Fibroblast of lung (primary cell): Measurements from ENCODE around the gene OVCA2. TPM values are rescaled to one million over a fixed set of nuclear protein-coding genes. Genes with fewer than 3 reads are reported as not detected.

ENCODE experiments used
- DNase-seq, 2 donors: peaks; one replicate each; pipeline versions ENCODE4 v3.0.0 to v3.0.0-alpha.2; 2010; ENCODE audit warnings: low read depth in 2 of 2
- H2AFZ ChIP-seq: 2 replicates; pipeline ENCODE4 v1.5.1; 2012; ENCODE audit warnings: low read length, control low read depth, inconsistent platforms
- H3K27ac ChIP-seq: 2 replicates; pipeline ENCODE4 v1.5.1; 2011; ENCODE audit warnings: low read length, control low read depth; ENCODE audit not compliant: insufficient read depth
- H3K27me3 ChIP-seq: 2 replicates; pipeline ENCODE4 v1.5.1; 2011; ENCODE audit warnings: mild to moderate bottlenecking, low read length; ENCODE audit not compliant: control insufficient read depth, insufficient read depth
- H3K36me3 ChIP-seq: 2 replicates; pipeline ENCODE4 v1.5.1; 2011; ENCODE audit warnings: low read length; ENCODE audit not compliant: control insufficient read depth, insufficient read depth
- H3K4me1 ChIP-seq: 2 replicates; pipeline ENCODE4 v1.5.1; 2011; ENCODE audit warnings: low read length; ENCODE audit not compliant: control insufficient read depth, insufficient read depth; ENCODE audit errors: extremely low read depth
- H3K4me2 ChIP-seq: 2 replicates; pipeline ENCODE4 v1.5.1; 2011; ENCODE audit warnings: low read length, control low read depth; ENCODE audit not compliant: insufficient read depth; ENCODE audit errors: extremely low read depth
- H3K4me3 ChIP-seq, 4 experiments: fragments of 200-600 bp in 1 of 4; sonication (generic) in 1 of 4; replicated peaks in 1 of 4; 2 replicates each; pipeline ENCODE4 v1.5.1; 2011 to 2016; ENCODE audit warnings: low read length in 4 of 4, low read depth in 3 of 4, mild to moderate bottlenecking in 3 of 4, control low read depth in 2 of 4, inconsistent platforms in 1 of 4, mixed read lengths in 1 of 4; ENCODE audit not compliant: insufficient read depth in 1 of 4; ENCODE audit errors: control extremely low read depth in 1 of 4
- H3K79me2 ChIP-seq: 2 replicates; pipeline ENCODE4 v1.5.1; 2012; ENCODE audit warnings: mild to moderate bottlenecking, low read length, inconsistent platforms; ENCODE audit not compliant: control insufficient read depth, insufficient read depth
- H3K9ac ChIP-seq: 2 replicates; pipeline ENCODE4 v1.5.1; 2011; ENCODE audit warnings: mild to moderate bottlenecking, low read length, control low read depth; ENCODE audit not compliant: insufficient read depth
- H3K9me3 ChIP-seq: 2 replicates; pipeline ENCODE4 v1.5.1; 2012; ENCODE audit warnings: low read depth, low read length; ENCODE audit not compliant: control insufficient read depth, insufficient read depth
- H4K20me1 ChIP-seq: 2 replicates; pipeline ENCODE4 v1.5.1; 2011; ENCODE audit warnings: low read length; ENCODE audit not compliant: control insufficient read depth, insufficient read depth; ENCODE audit errors: extremely low read depth
- EZH2 ChIP-seq: IDR thresholded peaks from 2 replicates; pipeline ENCODE4 v1.5.1; 2012; ENCODE audit warnings: low read length, control low read depth, mild to moderate bottlenecking; ENCODE audit errors: missing control alignments
- polyA plus RNA-seq, 2 donors: library from polyadenylated mRNA; depleted of rRNA in 1 of 2; stranded (reverse) in 1 of 2; unstranded in 1 of 2; fragments of >200 nt; gene quantifications; 2 replicates each; pipeline ENCODE4 v1.2.1, GENCODE V29; 2011 to 2012; ENCODE audit warnings: missing spikeins in 1 of 2
- total RNA-seq: library from RNA; depleted of rRNA; stranded (reverse); fragments of >200 nt; gene quantifications from 2 replicates; pipeline ENCODE4 v1.2.1, GENCODE V29; 2014
- TF ChIP-seq, protein P1 (sequence below), 2 donors: IDR thresholded peaks in 1 of 2; conservative IDR thresholded peaks in 1 of 2; 1 replicate in 1 of 2; 2 replicates in 1 of 2; pipeline ENCODE4 v1.5.1; 2011 to 2012; ENCODE audit warnings: low read length in 2 of 2, control low read depth in 1 of 2, inconsistent platforms in 1 of 2, low read depth in 1 of 2, mild to moderate bottlenecking in 1 of 2

The OVCA2 gene
- total and polyA plus RNA-seq, 2 donors (not counting 1 experiment from before 2014, with no cell fraction given): 27.9 to 40.6 TPM

GRCh38 chr17:2053380-2054261 is 11.8 kb downstream of the OVCA2 start:
- peak; percentile 77 for DNase-seq
- H3K36me3 ChIP-seq: peaks cover 18% of the 10 kb centered on the region
- no peaks in the 10 kb centered on the region for H3K27me3 ChIP-seq
- H3K9me3 ChIP-seq: no peaks in the 10 kb centered on the region
- peak overlapping the region; percentile 30 to 80 (median 44) for H3K4me3 ChIP-seq
- H3K9ac ChIP-seq: peak overlapping the region; percentile 64
- peaks cover 35% of the 10 kb centered on the region for H3K79me2 ChIP-seq
- H3K4me2 ChIP-seq: peak overlapping the region; percentile 57
- H4K20me1 ChIP-seq: no peaks in the 10 kb centered on the region
- no peak for TF ChIP-seq EZH2
- TF ChIP-seq, protein P1, sequence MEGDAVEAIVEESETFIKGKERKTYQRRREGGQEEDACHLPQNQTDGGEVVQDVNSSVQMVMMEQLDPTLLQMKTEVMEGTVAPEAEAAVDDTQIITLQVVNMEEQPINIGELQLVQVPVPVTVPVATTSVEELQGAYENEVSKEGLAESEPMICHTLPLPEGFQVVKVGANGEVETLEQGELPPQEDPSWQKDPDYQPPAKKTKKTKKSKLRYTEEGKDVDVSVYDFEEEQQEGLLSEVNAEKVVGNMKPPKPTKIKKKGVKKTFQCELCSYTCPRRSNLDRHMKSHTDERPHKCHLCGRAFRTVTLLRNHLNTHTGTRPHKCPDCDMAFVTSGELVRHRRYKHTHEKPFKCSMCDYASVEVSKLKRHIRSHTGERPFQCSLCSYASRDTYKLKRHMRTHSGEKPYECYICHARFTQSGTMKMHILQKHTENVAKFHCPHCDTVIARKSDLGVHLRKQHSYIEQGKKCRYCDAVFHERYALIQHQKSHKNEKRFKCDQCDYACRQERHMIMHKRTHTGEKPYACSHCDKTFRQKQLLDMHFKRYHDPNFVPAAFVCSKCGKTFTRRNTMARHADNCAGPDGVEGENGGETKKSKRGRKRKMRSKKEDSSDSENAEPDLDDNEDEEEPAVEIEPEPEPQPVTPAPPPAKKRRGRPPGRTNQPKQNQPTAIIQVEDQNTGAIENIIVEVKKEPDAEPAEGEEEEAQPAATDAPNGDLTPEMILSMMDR (conservative IDR thresholded peaks at IDR 0.05 in 1 of 2, IDR thresholded peaks at IDR 0.05 in 1 of 2; ENCODE audit: low read depth in 1 of 2, low read length in 2 of 2): peak; percentile 49 to 56
- H3K4me1 ChIP-seq: peaks cover 5% of the 10 kb centered on the region
- H2AFZ ChIP-seq: no peak overlapping the region
- peak overlapping the region; percentile 8 for H3K27ac ChIP-seq

- no peak for DNase-seq
- Histone ChIP-seq H3K79me2 (peaks cover 41% of the 10 kb centered on the region), H2AFZ (no peak overlapping the region), H4K20me1 (no peaks in the 10 kb centered on the region), H3K36me3 (peaks cover 18% of the 10 kb centered on the region), H3K27me3 (no peaks in the 10 kb centered on the region), H3K4me2 (peak overlapping the region; percentile 57), H3K9ac (peak overlapping the region; percentile 64), H3K4me3 (peak overlapping the region; percentile 30 to 80 (median 44)), H3K9me3 (no peaks in the 10 kb centered on the region), H3K4me1 (peaks cover 2% of the 10 kb centered on the region), H3K27ac (peak overlapping the region; percentile 8)
- TF ChIP-seq, protein P1 (conservative IDR thresholded peaks at IDR 0.05 in 1 of 2, IDR thresholded peaks at IDR 0.05 in 1 of 2; ENCODE audit: low read depth in 1 of 2, low read length in 2 of 2): no peak
Measured at GRCh38 chr17:2054262-2054511, 12.4 kb downstream of the OVCA2 start.

DNA sequence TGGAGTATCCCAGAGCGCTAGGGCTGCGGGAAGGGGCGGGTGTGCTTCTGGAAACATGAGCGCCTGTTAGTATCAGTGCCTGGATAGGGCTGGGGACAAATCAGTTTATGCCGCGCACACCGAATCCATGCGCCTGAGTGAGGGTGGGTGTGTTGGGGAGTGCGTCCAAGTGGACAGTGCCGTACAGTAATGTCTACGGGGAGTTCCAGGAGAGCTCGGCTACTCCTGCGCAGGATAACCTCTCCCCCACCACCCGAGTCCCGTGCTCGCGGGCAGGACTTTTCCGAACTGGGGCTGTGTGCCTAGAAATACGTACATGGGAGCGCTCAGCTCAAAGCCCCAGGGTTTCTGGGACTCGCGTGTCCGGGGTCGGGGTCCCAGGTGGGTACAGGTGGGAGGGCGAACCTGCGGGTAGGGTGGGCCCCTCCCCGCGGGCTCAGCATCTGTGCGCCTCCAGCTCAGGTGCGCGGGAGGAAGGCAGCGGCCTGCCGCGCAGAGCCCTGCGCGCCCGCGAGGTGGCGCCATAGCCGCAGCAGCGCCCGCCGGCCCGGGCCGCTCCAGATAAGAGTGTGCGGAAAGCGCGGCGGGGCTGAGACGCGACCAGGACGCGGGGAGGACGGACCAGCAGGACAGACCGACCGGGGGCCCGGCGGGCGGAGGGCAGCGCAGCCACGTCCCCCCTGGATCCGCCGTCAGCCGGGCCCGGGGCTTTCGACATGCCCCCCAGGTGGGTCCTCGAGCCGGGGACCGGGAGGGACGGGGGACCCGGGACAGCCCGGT is 12.9 kb downstream of the OVCA2 start, which contains the start of gene HIC1:
HIC1 (plus strand) TSS at position 592 of the 780 bp plus-strand sequence. CDS start 1,588 bp downstream, outside the sequence.
- Histone ChIP-seq H3K4me1 (peaks cover 4% of the 10 kb centered on the region), H4K20me1 (no peaks in the 10 kb centered on the region), H3K27me3 (no peaks in the 10 kb centered on the region), H2AFZ (no peak within 1 kb of the TSS), H3K36me3 (peaks cover 18% of the 10 kb centered on the region), H3K4me3 (peak within 1 kb of the TSS; percentile 44 to 80 (median 78)), H3K9ac (peak within 1 kb of the TSS; percentile 93), H3K27ac (peak within 1 kb of the TSS; percentile 88), H3K79me2 (peaks cover 46% of the 10 kb centered on the region), H3K9me3 (no peaks in the 10 kb centered on the region), H3K4me2 (peak within 1 kb of the TSS; percentile 85)
- TF ChIP-seq, protein P1 (conservative IDR thresholded peaks at IDR 0.05 in 1 of 2, IDR thresholded peaks at IDR 0.05 in 1 of 2; ENCODE audit: low read depth in 1 of 2, low read length in 2 of 2): peak; percentile 49 to 82
- TF ChIP-seq EZH2: no peak
- DNase-seq: peak; percentile 76 to 80
